Activated CD8-positive, alpha-beta memory T cell treated with anti-CD3 and anti-CD28 coated beads for 24 hours (primary cell): ENCODE data around the gene ASB1.
"Not testable (repeated sequence)": the region's sequence is repeated elsewhere in the genome, so short reads cannot be mapped to it uniquely, and the experiment has no call there.

Experiments
- DNase-seq: peaks from one replicate; pipeline ENCODE4 v3.0.0-alpha.2; 2020

ASB1 gene

GRCh38 chr2:238404406-238405216 is 22.1 kb upstream of the ASB1 start:
- no peak for DNase-seq

- DNase-seq = not testable (repeated sequence)
These were observed 21.5 kb upstream of the ASB1 start for GRCh38 chr2:238405217-238405555.

GRCh38 chr2:238406221-238406997 is 20.3 kb upstream of the ASB1 start:
- no peak for DNase-seq

- no peak for DNase-seq
These were observed 19.8 kb upstream of the ASB1 start for GRCh38 chr2:238406998-238407285.

- DNase-seq = no peak
These were observed 19.2 kb upstream of the ASB1 start for GRCh38 chr2:238407566-238407965.

GRCh38 chr2:238408615-238409340 is 17.9 kb upstream of the ASB1 start:
- DNase-seq = no peak

- DNase-seq = no peak
These were observed 17.2 kb upstream of the ASB1 start for GRCh38 chr2:238409341-238410199.

- no peak for DNase-seq
These were observed 14.5 kb upstream of the ASB1 start for GRCh38 chr2:238412067-238412767.

- DNase-seq = no peak
These were observed 13.4 kb upstream of the ASB1 start for GRCh38 chr2:238413368-238413767.

GRCh38 chr2:238415036-238415764 is 11.5 kb upstream of the ASB1 start:
- DNase-seq = no peak

- no peak for DNase-seq
These were observed 10.8 kb upstream of the ASB1 start for GRCh38 chr2:238415893-238416292.

GRCh38 chr2:238418196-238418998 is 8.3 kb upstream of the ASB1 start:
- no peak for DNase-seq

GRCh38 chr2:238418999-238419546 is 7.7 kb upstream of the ASB1 start:
- no peak for DNase-seq

GRCh38 chr2:238420442-238420841 is 6.3 kb upstream of the ASB1 start:
- no peak for DNase-seq

- DNase-seq = no peak
These were observed 5.6 kb upstream of the ASB1 start for GRCh38 chr2:238420878-238421694.

- DNase-seq = no peak
These were observed 5.1 kb upstream of the ASB1 start for GRCh38 chr2:238421695-238422035.

- DNase-seq = no peak
These were observed 4.4 kb upstream of the ASB1 start for GRCh38 chr2:238422285-238422684.

GRCh38 chr2:238422940-238423339 is 3.8 kb upstream of the ASB1 start:
- DNase-seq = no peak

- DNase-seq = no peak
These were observed 3.0 kb upstream of the ASB1 start for GRCh38 chr2:238423561-238424312.
